Trophoblast cell (in vitro differentiated cells and primary cell): Measurements from ENCODE around the gene PLRG1. TPM values are rescaled to one million over a fixed set of nuclear protein-coding genes. Genes with fewer than 3 reads are reported as not detected.
"Not testable (repeated sequence)": the region's sequence is repeated elsewhere in the genome, so short reads cannot be mapped to it uniquely, and the experiment has no call there.

Source experiments
- DNase-seq, 2 donors: peaks; one replicate each; pipeline ENCODE4 v3.0.0-alpha.2; 2016
- H2AFZ ChIP-seq: 2 replicates; pipeline ENCODE4 v1.6.1; 2013; ENCODE audit warnings: low read length, moderate library complexity, mild to moderate bottlenecking; ENCODE audit not compliant: insufficient read depth, poor library complexity
- H2AK5ac ChIP-seq: 2 replicates; pipeline ENCODE4 v1.6.1; 2013; ENCODE audit warnings: mild to moderate bottlenecking, low read length
- H2BK120ac ChIP-seq: 2 replicates; pipeline ENCODE4 v1.6.1; 2013; ENCODE audit warnings: low read length, mild to moderate bottlenecking, moderate library complexity; ENCODE audit not compliant: insufficient read depth, poor library complexity
- H2BK12ac ChIP-seq: 2 replicates; pipeline ENCODE4 v1.6.1; 2013; ENCODE audit warnings: mild to moderate bottlenecking, low read length, moderate library complexity
- H2BK5ac ChIP-seq: 2 replicates; pipeline ENCODE4 v1.6.1; 2013; ENCODE audit warnings: low read length, low read depth, moderate library complexity, mild to moderate bottlenecking; ENCODE audit not compliant: poor library complexity
- H3K14ac ChIP-seq: 2 replicates; pipeline ENCODE4 v1.6.1; 2013; ENCODE audit warnings: mild to moderate bottlenecking, low read length
- H3K18ac ChIP-seq: 2 replicates; pipeline ENCODE4 v1.6.1; 2013; ENCODE audit warnings: mild to moderate bottlenecking, low read length
- H3K23ac ChIP-seq: 2 replicates; pipeline ENCODE4 v1.6.1; 2013; ENCODE audit warnings: low read length
- H3K27ac ChIP-seq: 2 replicates; pipeline ENCODE4 v1.5.1; 2013; ENCODE audit warnings: low read depth, mild to moderate bottlenecking, inconsistent platforms, low read length, moderate library complexity
- H3K27me3 ChIP-seq: 2 replicates; pipeline ENCODE4 v1.6.1; 2013; ENCODE audit warnings: inconsistent platforms, mild to moderate bottlenecking, low read length, moderate library complexity; ENCODE audit not compliant: insufficient read depth
- H3K36me3 ChIP-seq, 2 experiments: 1 replicate in 1 of 2; 2 replicates in 1 of 2; pipeline ENCODE4 v1.6.1; 2013; ENCODE audit warnings: low read length in 2 of 2, mild to moderate bottlenecking in 2 of 2, moderate library complexity in 1 of 2; ENCODE audit not compliant: insufficient read depth in 2 of 2, control insufficient read depth in 1 of 2
- H3K4ac ChIP-seq: 2 replicates; pipeline ENCODE4 v1.6.1; 2013; ENCODE audit warnings: low read depth, mild to moderate bottlenecking, low read length, moderate library complexity
- H3K4me1 ChIP-seq, 2 experiments: 1 replicate in 1 of 2; 2 replicates in 1 of 2; pipeline ENCODE4 v1.6.1; 2013; ENCODE audit warnings: low read length in 2 of 2, mild to moderate bottlenecking in 2 of 2, moderate library complexity in 1 of 2; ENCODE audit not compliant: insufficient read depth in 2 of 2, control insufficient read depth in 1 of 2
- H3K4me2 ChIP-seq: 2 replicates; pipeline ENCODE4 v1.6.1; 2013; ENCODE audit warnings: inconsistent platforms, mild to moderate bottlenecking, low read length, moderate library complexity
- H3K4me3 ChIP-seq: 2 replicates; pipeline ENCODE4 v1.5.1; 2013; ENCODE audit warnings: mild to moderate bottlenecking, low read depth, low read length, inconsistent platforms
- H3K79me1 ChIP-seq: one replicate; pipeline ENCODE4 v1.6.1; 2013; ENCODE audit warnings: low read length
- H3K79me2 ChIP-seq: 2 replicates; pipeline ENCODE4 v1.6.1; 2013; ENCODE audit warnings: low read length, mild to moderate bottlenecking; ENCODE audit not compliant: control insufficient read depth, insufficient read depth, poor library complexity
- H3K9ac ChIP-seq: 2 replicates; pipeline ENCODE4 v1.6.1; 2013; ENCODE audit warnings: mild to moderate bottlenecking, low read length
- H3K9me3 ChIP-seq: 2 replicates; pipeline ENCODE4 v1.6.1; 2013; ENCODE audit warnings: low read depth, mild to moderate bottlenecking, control low read depth, inconsistent platforms, low read length; ENCODE audit not compliant: insufficient read depth
- H4K12ac ChIP-seq: 2 replicates; pipeline ENCODE4 v1.6.1; 2013; ENCODE audit warnings: low read depth, mild to moderate bottlenecking, low read length, moderate library complexity
- H4K8ac ChIP-seq: 2 replicates; pipeline ENCODE4 v1.6.1; 2013; ENCODE audit warnings: low read depth, mild to moderate bottlenecking, low read length, moderate library complexity
- H4K91ac ChIP-seq: one replicate; pipeline ENCODE4 v1.6.1; 2013; ENCODE audit warnings: low read depth, mild to moderate bottlenecking, low read length, moderate library complexity
- WGBS: extraction: QIAGEN DNeasy Blood & Tissue Kit; methylation state at CpG from one replicate; pipeline ENCODE4 v1.1.7; 2013; ENCODE audit warnings: missing lambda C conversion rate; ENCODE audit not compliant: insufficient read length, insufficient coverage; ENCODE audit errors: extremely low coverage; 5-methylcytosine and 5-hydroxymethylcytosine counted together
- polyA plus RNA-seq: library from polyadenylated mRNA; stranded (reverse); fragments of 200-250 nt; gene quantifications from 2 replicates; pipeline ENCODE4 v1.2.3, GENCODE V29; 2013

PLRG1 gene
- 86.8 and 95.1 TPM in 2 replicates for polyA plus RNA-seq

DNA sequence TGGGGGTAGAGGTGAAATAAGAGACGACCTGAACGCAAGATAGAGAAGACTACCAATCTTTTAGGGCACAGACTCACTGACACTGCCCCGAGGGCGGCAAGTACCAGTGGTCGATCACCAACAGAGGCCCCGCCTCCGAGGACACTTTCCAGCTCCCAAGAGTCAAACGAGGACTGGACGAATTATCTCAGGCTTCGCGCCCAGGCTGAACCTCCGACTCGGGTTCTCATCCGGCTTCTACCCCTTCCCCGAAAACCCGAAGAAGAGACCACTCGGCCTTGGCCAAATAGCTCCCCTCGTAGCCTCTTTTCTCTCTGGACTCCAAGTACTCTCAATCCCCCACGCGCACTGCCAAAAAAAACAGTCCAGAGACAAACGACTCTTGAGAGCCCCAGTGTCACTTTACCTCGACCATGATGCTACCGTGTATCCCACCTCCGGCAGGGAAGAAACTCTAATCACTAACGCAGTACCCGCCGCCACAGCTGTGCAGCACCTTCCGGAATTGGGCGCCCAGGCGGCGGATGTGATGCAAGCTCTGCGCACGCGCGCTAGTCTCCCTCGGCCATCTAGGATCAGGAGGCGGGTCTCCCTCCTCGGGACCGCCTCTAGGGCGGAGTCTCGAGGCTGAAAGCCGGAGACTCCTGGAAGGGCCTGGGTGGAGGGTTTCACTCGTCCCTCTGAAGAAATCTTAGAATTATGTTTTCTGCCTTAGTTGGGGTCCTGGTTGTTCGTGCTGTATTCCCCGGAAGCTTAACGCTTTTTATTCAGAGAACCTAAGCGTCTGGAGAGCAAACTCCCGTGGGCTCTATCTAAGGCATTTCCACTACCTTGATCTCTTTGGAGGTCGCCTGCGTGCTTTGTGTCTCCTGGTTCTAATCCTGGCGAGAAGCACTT is at the start of gene PLRG1:
Gene PLRG1 (minus strand): TSS at position 507 of the 897 bp plus-strand sequence. CDS start 92 bp downstream, at position 415.
- Histone ChIP-seq H2BK5ac (peak within 1 kb of the TSS; percentile 15), H4K8ac (peak within 1 kb of the TSS; percentile 94), H3K14ac (peak within 1 kb of the TSS; percentile 48), H3K4ac (peak within 1 kb of the TSS; percentile 80), H3K23ac (no peak within 1 kb of the TSS), H3K9ac (peak within 1 kb of the TSS; percentile 85), H4K12ac (peak within 1 kb of the TSS; percentile 78), H3K27me3 (no peaks in the 10 kb centered on the region), H2BK120ac (peak within 1 kb of the TSS; percentile 35), H3K79me2 (peaks cover 3% of the 10 kb centered on the region), H3K4me3 (peak within 1 kb of the TSS; percentile 78), H4K91ac (peak within 1 kb of the TSS; percentile 64), H2AFZ (peak within 1 kb of the TSS; percentile 80), H3K18ac (peak within 1 kb of the TSS; percentile 30), H3K9me3 (no peaks in the 10 kb centered on the region), H2AK5ac (no peak within 1 kb of the TSS), H3K79me1 (no peaks in the 10 kb centered on the region), H3K4me2 (peak within 1 kb of the TSS; percentile 86), H3K36me3 (peaks cover 2% of the 10 kb centered on the region in 2 experiments), H3K27ac (no peak within 1 kb of the TSS), H2BK12ac (no peak within 1 kb of the TSS), H3K4me1 (peaks cover 0 to 5% of the 10 kb centered on the region in 2 experiments)
- peak; percentile 97 to 99 for DNase-seq
- no CpG with 5 or more reads among the region's 51 CpGs for WGBS

- Histone ChIP-seq H3K4ac (no peak overlapping the region), H4K12ac (no peak overlapping the region), H3K4me1 (no peaks in the 10 kb centered on the region), H3K4me3 (no peak overlapping the region), H2AK5ac (no peak overlapping the region), H3K4me2 (no peak overlapping the region), H3K27ac (no peak overlapping the region), H2BK120ac (no peak overlapping the region), H3K79me1 (no peaks in the 10 kb centered on the region), H2AFZ (no peak overlapping the region), H3K18ac (no peak overlapping the region), H4K8ac (no peak overlapping the region), H3K27me3 (no peaks in the 10 kb centered on the region), H3K9me3 (no peaks in the 10 kb centered on the region), H4K91ac (no peak overlapping the region), H3K79me2 (no peaks in the 10 kb centered on the region), H2BK5ac (no peak overlapping the region), H2BK12ac (no peak overlapping the region), H3K9ac (no peak overlapping the region), H3K36me3 (no peaks in the 10 kb centered on the region), H3K23ac (no peak overlapping the region), H3K14ac (no peak overlapping the region)
- DNase-seq, result no peak
- no CpG with 5 or more reads among the region's 7 CpGs for WGBS
These were observed 47.9 kb upstream of the PLRG1 start for GRCh38 chr4:154597798-154598774.

- H4K12ac ChIP-seq, H2BK120ac ChIP-seq, H3K4ac ChIP-seq, H4K8ac ChIP-seq, H3K14ac ChIP-seq, H4K91ac ChIP-seq, H3K27me3 ChIP-seq, H3K4me1 ChIP-seq, H3K4me3 ChIP-seq, H2AK5ac ChIP-seq, H2AFZ ChIP-seq, H3K79me2 ChIP-seq, H3K79me1 ChIP-seq, H3K18ac ChIP-seq, H3K4me2 ChIP-seq, H3K9ac ChIP-seq, H2BK5ac ChIP-seq, H3K36me3 ChIP-seq, H3K9me3 ChIP-seq, H3K27ac ChIP-seq, H2BK12ac ChIP-seq, DNase-seq, H3K23ac ChIP-seq: not testable (repeated sequence)
- WGBS, result no CpG with 5 or more reads among the region's 11 CpGs
These were observed 47.1 kb upstream of the PLRG1 start for GRCh38 chr4:154597281-154597680.

DNA sequence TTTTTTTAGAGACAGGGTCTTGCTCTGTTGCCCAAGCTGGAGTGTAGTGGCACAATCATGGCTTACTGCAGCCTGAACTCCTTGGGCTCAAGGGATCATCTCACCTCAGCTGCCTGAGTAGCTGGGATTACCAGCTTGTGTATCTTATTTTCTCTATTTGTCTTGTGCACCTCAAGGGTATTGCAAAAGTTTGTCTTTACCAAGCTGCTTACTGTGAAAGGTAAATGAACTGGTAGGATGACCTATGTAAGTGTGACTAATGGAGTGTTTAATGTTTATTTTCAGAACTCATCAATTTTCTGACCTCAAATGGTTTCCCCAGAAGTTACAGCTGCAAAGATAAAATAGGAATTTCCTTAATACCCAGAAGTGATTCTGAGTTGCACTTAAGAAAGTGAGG is 45.6 kb upstream of the PLRG1 start:
- no peaks in the 10 kb centered on the region for H3K79me1 ChIP-seq
- H3K79me2 ChIP-seq, result no peaks in the 10 kb centered on the region
- no peak overlapping the region for H3K4me3 ChIP-seq
- no peaks in the 10 kb centered on the region for H3K9me3 ChIP-seq
- H2AFZ ChIP-seq, result no peak overlapping the region
- no peak overlapping the region for H2BK120ac ChIP-seq
- H3K14ac ChIP-seq, result no peak overlapping the region
- no peak overlapping the region for H3K4ac ChIP-seq
- no peak overlapping the region for H4K12ac ChIP-seq
- H3K4me1 ChIP-seq, result no peaks in the 10 kb centered on the region
- H3K27me3 ChIP-seq, result no peaks in the 10 kb centered on the region
- no peak overlapping the region for H3K4me2 ChIP-seq
- no peaks in the 10 kb centered on the region for H3K36me3 ChIP-seq
- H2AK5ac ChIP-seq, result no peak overlapping the region
- no peak overlapping the region for H3K9ac ChIP-seq
- no peak overlapping the region for H4K91ac ChIP-seq
- H2BK12ac ChIP-seq, result no peak overlapping the region
- no peak overlapping the region for H3K23ac ChIP-seq
- no peak overlapping the region for H3K18ac ChIP-seq
- no peak overlapping the region for H4K8ac ChIP-seq
- H2BK5ac ChIP-seq, result no peak overlapping the region
- no peak overlapping the region for H3K27ac ChIP-seq
- DNase-seq, result no peak
